ENCODE data around the gene CDH4. TPM values are rescaled to one million over a fixed set of nuclear protein-coding genes. Genes with fewer than 3 reads are reported as not detected.

Gene CDH4
- total and polyA plus RNA-seq, 2 of the 8 experiments (the other 6 are each of a cell fraction or from before 2014, with no cell fraction given) = 4.3 to 7.9 TPM

DNA sequence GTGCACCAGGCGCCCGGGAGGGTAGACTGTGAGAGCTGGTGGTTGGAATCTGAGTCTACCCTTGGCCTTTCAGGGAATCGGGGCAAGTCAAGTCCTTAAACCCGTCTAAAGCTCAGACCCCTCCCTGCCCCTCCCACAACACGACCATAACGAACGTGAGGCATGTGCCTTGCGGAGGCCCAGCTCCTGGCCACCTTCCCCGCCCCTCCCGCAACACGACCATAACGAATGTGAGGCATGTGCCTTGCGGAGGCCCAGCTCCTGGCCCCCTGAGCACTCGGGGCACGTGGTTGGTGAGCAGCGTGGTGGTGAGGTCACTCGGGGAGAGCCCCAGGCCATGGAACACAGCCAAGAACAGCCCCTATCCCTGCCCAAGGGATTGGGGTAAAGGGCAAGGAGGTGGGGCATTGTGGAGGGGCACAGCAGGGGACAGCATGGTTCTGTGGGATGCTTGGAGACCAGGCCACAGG lies 681.5 kb downstream of the CDH4 start:
- Histone ChIP-seq H3K9ac (replicated peaks in 1 of 4; ENCODE audit: extremely low read depth in 1 of 4, low read depth in 3 of 4, low read length in 3 of 4) (no peak overlapping the region), H3K79me2 (ENCODE audit: control insufficient read depth in 1 of 2, insufficient read depth in 2 of 2, low read length in 2 of 2) (no peaks in the 10 kb centered on the region), H2AK5ac (ENCODE audit: low read depth, low read length) (no peak overlapping the region), H2BK120ac (replicated peaks; ENCODE audit: low read depth, low read length) (no peak overlapping the region), H3K9me3 (ENCODE audit: insufficient read depth in 2 of 2, low read depth in 1 of 2, low read length in 1 of 2) (no peaks in the 10 kb centered on the region; a peak in 1 of 4 replicates), H2BK12ac (ENCODE audit: low read depth, low read length) (0 out of 2 replicates have a peak overlapping the region, but pooled peaks have one; percentile 27), H3K14ac (ENCODE audit: insufficient read length) (no peak overlapping the region), H2AFZ (ENCODE audit: low read length) (no peak overlapping the region), H3K4me2 (ENCODE audit: insufficient read depth in 1 of 2, low read depth in 2 of 2, low read length in 2 of 2) (no peak overlapping the region), H3K4me3 (ENCODE audit: extremely low read depth in 1 of 4, insufficient read depth in 2 of 4, low read depth in 3 of 4, low read length in 4 of 4) (no peak overlapping the region), H3K23me2 (ENCODE audit: low read depth, low read length) (no peaks in the 10 kb centered on the region), H4K8ac (ENCODE audit: extremely low read depth, insufficient read depth, low read length) (no peak overlapping the region), H4K91ac (replicated peaks; ENCODE audit: insufficient read length, low read length) (peak overlapping the region; percentile 40), H2BK15ac (ENCODE audit: low read length) (peak overlapping the region; percentile 53; the same call in 1 of the 2 replicates), H3K4ac (replicated peaks; ENCODE audit: insufficient read length, low read depth, low read length) (no peak overlapping the region), H3K56ac (replicated peaks; ENCODE audit: insufficient read length, low read depth, low read length) (no peak overlapping the region), H3K27me3 (replicated peaks in 1 of 4; ENCODE audit: control insufficient read depth in 3 of 4, extremely low read depth in 1 of 4, insufficient read depth in 3 of 4, low read length in 3 of 4) (no peaks in the 10 kb centered on the region), H2BK20ac (ENCODE audit: low read length) (no peak overlapping the region), H3K23ac (ENCODE audit: insufficient read length) (no peak overlapping the region), H4K20me1 (replicated peaks in 1 of 2; ENCODE audit: control insufficient read depth in 1 of 2, insufficient read depth in 2 of 2, low read length in 2 of 2) (peaks cover 0 to 3% of the 10 kb centered on the region in 2 experiments), H3K4me1 (replicated peaks in 1 of 4; ENCODE audit: control insufficient read depth in 3 of 4, insufficient read depth in 4 of 4, low read length in 3 of 4) (peaks cover 0 to 27% (median 8%) of the 10 kb centered on the region in 4 experiments; a peak in 5 of 7 replicates), H3K36me3 (ENCODE audit: control insufficient read depth in 2 of 4, insufficient read depth in 4 of 4, low read length in 3 of 4) (no peaks in the 10 kb centered on the region; a peak in 1 of 8 replicates), H3K18ac (ENCODE audit: extremely low read depth, low read length) (no peak overlapping the region), H2BK5ac (ENCODE audit: low read depth, low read length) (peak overlapping the region; percentile 68; the same call in 1 of the 2 replicates), H4K5ac (ENCODE audit: insufficient read length, low read depth, low read length) (no peak overlapping the region), H3K27ac (ENCODE audit: low read depth, low read length) (no peak overlapping the region), H3K79me1 (ENCODE audit: low read depth, low read length) (no peaks in the 10 kb centered on the region)
- CTCF ChIA-PET (ENCODE audit: partially characterized antibody) = interaction anchor here (0.6 to 1.3 kb wide), 4 partner anchors 14 to 438 kb away, joined by 3 to 4 read pairs (median 3); no protein-coding TSS in a partner anchor
- 89% methylated on average over 15 of the region's 17 CpGs; no CpG with 5 or more reads in 1 of the 2 experiments for WGBS, 2 experiments (ENCODE audit: extremely low coverage in 1 of 2, insufficient coverage in 1 of 2, insufficient read length in 1 of 2, insufficient replicate concordance in 2 of 2, low coverage in 1 of 2, low lambda C conversion rate in 2 of 2, missing lambda C conversion rate in 1 of 2)
- DNase-seq (ENCODE audit: low read depth in 1 of 2, low spot score in 2 of 2) (no peak), FAIRE-seq (no peak)
- POLR2A ChIA-PET (ENCODE audit: partially characterized antibody) = interaction anchor here (0.6 to 0.7 kb wide), 2 partner anchors 18 to 280 kb away, joined by 3 read pairs; no protein-coding TSS in a partner anchor
- TF ChIP-seq SIRT6 (IDR thresholded peaks at IDR 0.05; ENCODE audit: low read length) (no peak), ASH2L (IDR thresholded peaks at IDR 0.05; ENCODE audit: low read length) (no peak), CEBPB (IDR thresholded peaks at IDR 0.05; ENCODE audit: low read depth, low read length) (no peak), NANOG (IDR thresholded peaks at IDR 0.05; ENCODE audit: insufficient read depth, low read depth, low read length, poor library complexity, severe bottlenecking) (no peak), NRF1 (IDR thresholded peaks at IDR 0.05; ENCODE audit: low read depth, low read length) (no peak), HDAC2 (IDR thresholded peaks at IDR 0.05; ENCODE audit: borderline replicate concordance in 1 of 2, low read depth in 2 of 2, low read length in 2 of 2) (no peak), JUND (IDR thresholded peaks at IDR 0.05; ENCODE audit: low read length) (no peak), CTBP2 (IDR thresholded peaks at IDR 0.05; ENCODE audit: borderline replicate concordance, insufficient read depth, insufficient read length, low read length) (no peak), KDM5A (IDR thresholded peaks at IDR 0.05; ENCODE audit: low read length) (no peak), JUN (IDR thresholded peaks at IDR 0.05; ENCODE audit: low read depth, low read length) (no peak), SIX5 (IDR thresholded peaks at IDR 0.05; ENCODE audit: low read depth, low read length) (no peak), CHD1 (IDR thresholded peaks at IDR 0.05; ENCODE audit: low read depth, low read length) (no peak), RXRA (IDR thresholded peaks at IDR 0.05; ENCODE audit: insufficient read depth, low read depth, low read length) (no peak), CREB1 (IDR thresholded peaks at IDR 0.05) (no peak)

All from H1 (cell line).